Peyer's patch (tissue), 4 donors: ENCODE data around the gene TOX3. TPM values are rescaled to one million over a fixed set of nuclear protein-coding genes. Genes with fewer than 3 reads are reported as not detected.
A peak's percentile ranks its signal among the peaks of the same experiment; 100 is the strongest.

ENCODE experiments used
- DNase-seq, 3 donors: peaks; one replicate each; pipeline ENCODE4 v3.0.0-alpha.2; 2017 to 2019
- H3K27ac ChIP-seq, 4 donors: fragments of 200-600 bp; sonication (generic); one replicate each; pipeline ENCODE4 v1.5.1; 2016 to 2019
- H3K27me3 ChIP-seq, 2 donors: fragments of 200-600 bp; sonication (generic); one replicate each; pipeline ENCODE4 v1.5.1; 2019
- H3K36me3 ChIP-seq, 3 donors: fragments of 200-600 bp; sonication (generic); one replicate each; pipeline ENCODE4 v1.5.1; 2016 to 2019
- H3K4me1 ChIP-seq, 4 donors: fragments of 200-600 bp; sonication (generic); one replicate each; pipeline ENCODE4 v1.5.1; 2016 to 2019
- H3K4me3 ChIP-seq, 4 donors: fragments of 200-600 bp; sonication (generic); 1 replicate in 3 of 4; 2 replicates in 1 of 4; pipeline ENCODE4 v1.5.1; 2016 to 2019; ENCODE audit warnings: mild to moderate bottlenecking in 1 of 4
- H3K9me3 ChIP-seq, 4 donors: fragments of 200-600 bp; sonication (generic); one replicate each; pipeline ENCODE4 v1.5.1; 2016 to 2019; ENCODE audit warnings: mild to moderate bottlenecking in 1 of 4
- POLR2A ChIP-seq, 2 donors: fragments of 450-650 bp; IDR thresholded peaks; one replicate each; pipeline ENCODE4 v1.5.1; 2017; ENCODE audit warnings: antibody characterized with exemption in 2 of 2, mild to moderate bottlenecking in 2 of 2, moderate library complexity in 2 of 2
- total RNA-seq, 4 donors: library from RNA; depleted of rRNA; stranded (reverse); fragments of >200 nt; gene quantifications; one replicate each; pipeline ENCODE4 v1.1.0, GENCODE V29; 2016
- TF ChIP-seq, protein P1 (sequence below), 6 experiments: fragments of 450-650 bp in 4 of 6; fragments of 200-600 bp in 2 of 6; sonication (generic) in 1 of 6; IDR thresholded peaks; one replicate each; pipeline ENCODE4 v1.5.1; 2017 to 2019; ENCODE audit warnings: antibody characterized with exemption in 6 of 6, mild to moderate bottlenecking in 3 of 6, moderate library complexity in 1 of 6

Gene TOX3
- total RNA-seq, 4 donors from 2014 or later: 5.0 to 24.5 (median 18.6) TPM

DNA sequence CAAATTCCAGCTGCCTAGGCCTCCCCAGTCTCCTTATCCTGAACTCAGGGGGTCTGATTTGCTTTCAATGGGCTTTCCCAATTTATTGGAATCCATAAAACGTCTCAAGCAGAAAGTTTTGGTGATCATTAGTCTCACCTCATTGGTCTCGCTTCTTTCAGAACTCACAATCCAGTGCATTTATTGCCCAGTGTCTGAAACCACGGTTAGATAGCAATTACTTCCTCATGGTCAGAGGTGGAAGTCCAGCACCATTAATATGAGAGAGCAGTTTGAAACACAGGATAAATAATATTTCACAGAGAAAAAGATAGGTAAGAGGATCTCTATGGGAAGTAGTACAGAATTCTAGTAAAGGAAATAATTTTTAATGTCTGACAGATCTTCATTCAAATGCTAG, 128.7 kb downstream of the TOX3 start:
- DNase-seq: peak in 1 of 3 donors; percentile 47
- no peaks in the 10 kb centered on the region for H3K4me1 ChIP-seq
- H3K27me3 ChIP-seq: no peaks in the 10 kb centered on the region
- H3K9me3 ChIP-seq: no peaks in the 10 kb centered on the region
- no peaks in the 10 kb centered on the region for H3K36me3 ChIP-seq
- TF ChIP-seq, protein P1, sequence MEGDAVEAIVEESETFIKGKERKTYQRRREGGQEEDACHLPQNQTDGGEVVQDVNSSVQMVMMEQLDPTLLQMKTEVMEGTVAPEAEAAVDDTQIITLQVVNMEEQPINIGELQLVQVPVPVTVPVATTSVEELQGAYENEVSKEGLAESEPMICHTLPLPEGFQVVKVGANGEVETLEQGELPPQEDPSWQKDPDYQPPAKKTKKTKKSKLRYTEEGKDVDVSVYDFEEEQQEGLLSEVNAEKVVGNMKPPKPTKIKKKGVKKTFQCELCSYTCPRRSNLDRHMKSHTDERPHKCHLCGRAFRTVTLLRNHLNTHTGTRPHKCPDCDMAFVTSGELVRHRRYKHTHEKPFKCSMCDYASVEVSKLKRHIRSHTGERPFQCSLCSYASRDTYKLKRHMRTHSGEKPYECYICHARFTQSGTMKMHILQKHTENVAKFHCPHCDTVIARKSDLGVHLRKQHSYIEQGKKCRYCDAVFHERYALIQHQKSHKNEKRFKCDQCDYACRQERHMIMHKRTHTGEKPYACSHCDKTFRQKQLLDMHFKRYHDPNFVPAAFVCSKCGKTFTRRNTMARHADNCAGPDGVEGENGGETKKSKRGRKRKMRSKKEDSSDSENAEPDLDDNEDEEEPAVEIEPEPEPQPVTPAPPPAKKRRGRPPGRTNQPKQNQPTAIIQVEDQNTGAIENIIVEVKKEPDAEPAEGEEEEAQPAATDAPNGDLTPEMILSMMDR (IDR thresholded peaks at IDR 0.05): no peak
- no peak for TF ChIP-seq POLR2A (IDR thresholded peaks at IDR 0.05)
- no peak overlapping the region for H3K4me3 ChIP-seq
- H3K27ac ChIP-seq: no peak overlapping the region

DNA sequence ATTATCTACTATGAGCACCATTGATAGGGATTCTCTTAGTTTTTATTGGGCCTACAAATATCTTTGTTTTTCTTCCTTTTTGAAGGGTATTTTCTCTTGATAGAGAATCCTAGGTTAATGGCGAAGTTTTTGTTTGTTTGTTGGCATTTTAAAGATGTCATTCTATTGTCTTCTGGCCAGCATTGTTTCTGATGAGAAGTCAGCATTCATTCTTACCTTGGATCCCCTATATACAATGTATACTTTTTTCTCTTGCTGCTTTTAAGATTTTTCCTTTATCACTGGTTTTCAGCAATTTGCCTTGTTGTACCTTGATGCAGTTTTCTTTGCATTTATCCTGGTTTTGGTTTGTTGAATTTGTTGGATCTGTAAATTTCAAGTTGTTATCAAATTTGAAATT, 130.1 kb downstream of the TOX3 start:
- H3K4me1 ChIP-seq: no peaks in the 10 kb centered on the region
- H3K9me3 ChIP-seq: no peaks in the 10 kb centered on the region
- H3K36me3 ChIP-seq: no peaks in the 10 kb centered on the region
- no peaks in the 10 kb centered on the region for H3K27me3 ChIP-seq
- no peak overlapping the region for H3K27ac ChIP-seq
- no peak for DNase-seq
- no peak for TF ChIP-seq POLR2A (IDR thresholded peaks at IDR 0.05)
- H3K4me3 ChIP-seq: no peak overlapping the region

DNA sequence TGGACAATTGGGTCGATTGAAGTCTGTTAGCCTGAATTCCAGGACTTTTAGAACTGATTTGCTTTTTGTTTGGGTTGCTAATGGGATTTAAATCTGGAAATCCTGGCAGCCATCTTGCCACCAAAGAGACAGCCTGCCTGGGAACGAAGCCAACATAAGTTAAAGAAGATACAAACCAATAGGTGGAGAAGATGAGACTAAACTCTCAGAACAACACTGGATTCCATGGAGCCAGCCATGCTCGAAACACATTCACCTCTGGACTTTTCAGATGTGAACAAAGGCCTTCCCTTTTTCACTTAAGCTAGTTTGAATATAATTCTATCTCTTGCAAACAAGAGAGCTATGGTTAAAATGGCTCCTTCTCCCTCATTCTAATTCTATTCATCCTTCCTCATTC, 135.9 kb downstream of the TOX3 start:
- no peak overlapping the region for H3K4me3 ChIP-seq
- TF ChIP-seq, protein P1 (IDR thresholded peaks at IDR 0.05): no peak
- TF ChIP-seq POLR2A (IDR thresholded peaks at IDR 0.05): no peak
- H3K9me3 ChIP-seq: no peaks in the 10 kb centered on the region
- no peaks in the 10 kb centered on the region for H3K36me3 ChIP-seq
- DNase-seq: no peak
- H3K27ac ChIP-seq: no peak overlapping the region
- H3K4me1 ChIP-seq: peaks cover 0 to 13% (median 2%) of the 10 kb centered on the region in 4 donors
- H3K27me3 ChIP-seq: no peaks in the 10 kb centered on the region

DNA sequence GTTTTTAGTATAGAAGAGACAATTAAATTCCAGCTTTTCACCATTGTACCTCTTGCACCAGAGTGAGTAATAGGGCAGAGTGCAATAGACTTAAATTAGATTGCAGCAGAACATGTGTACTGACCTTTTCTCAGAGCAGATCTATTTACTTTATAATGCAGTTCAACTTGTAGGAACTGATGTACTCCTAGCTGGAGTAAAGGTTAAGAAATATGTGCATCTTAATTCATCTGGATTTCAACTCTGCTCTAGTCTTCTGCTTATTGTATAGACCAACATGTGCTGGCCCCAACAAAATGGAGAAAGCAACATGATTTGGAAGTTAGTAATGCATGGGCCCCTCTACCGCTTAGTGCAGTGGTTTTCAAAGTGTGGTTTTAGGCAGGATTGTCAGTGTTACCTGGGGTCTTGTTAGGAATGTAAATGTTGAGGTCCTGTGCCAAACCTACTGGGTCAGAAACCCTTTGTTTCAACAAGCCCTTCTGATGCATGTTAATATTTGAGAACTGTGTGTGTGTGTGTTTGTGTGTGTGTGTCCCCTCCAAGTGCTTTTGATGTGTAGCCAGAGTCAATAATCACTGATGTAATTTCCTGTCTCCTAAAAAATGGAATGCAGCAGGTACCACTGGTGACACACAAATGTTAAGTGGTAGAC, 138.6 kb downstream of the TOX3 start:
- H3K36me3 ChIP-seq: no peaks in the 10 kb centered on the region
- no peaks in the 10 kb centered on the region for H3K27me3 ChIP-seq
- no peak for DNase-seq
- peak overlapping the region in 2 of 4 donors; percentile 54 to 74 for H3K27ac ChIP-seq
- no peak overlapping the region for H3K4me3 ChIP-seq
- no peaks in the 10 kb centered on the region for H3K9me3 ChIP-seq
- TF ChIP-seq POLR2A (IDR thresholded peaks at IDR 0.05): no peak
- TF ChIP-seq, protein P1 (IDR thresholded peaks at IDR 0.05): no peak
- H3K4me1 ChIP-seq: peaks cover 0 to 13% (median 2%) of the 10 kb centered on the region in 4 donors

DNA sequence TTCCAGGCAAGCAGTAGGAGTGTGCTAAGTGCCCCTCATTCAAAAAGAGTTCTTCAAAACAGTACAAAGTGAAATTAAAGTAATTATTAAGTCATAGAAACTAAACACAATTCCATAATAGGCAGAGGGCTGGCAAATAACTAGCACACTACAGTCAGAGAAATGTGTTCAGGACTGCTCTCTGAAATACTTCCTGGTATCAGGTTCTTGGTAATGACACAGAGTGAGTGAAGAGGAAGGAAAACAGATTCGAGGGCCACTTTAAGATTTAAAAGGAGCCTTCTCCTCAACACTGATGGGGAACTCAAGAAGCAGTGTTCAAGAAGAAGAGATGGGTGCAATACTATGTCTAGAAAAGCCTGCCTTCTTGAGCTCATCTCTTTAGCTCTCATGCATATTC, 139.2 kb downstream of the TOX3 start:
- TF ChIP-seq POLR2A (IDR thresholded peaks at IDR 0.05): no peak
- TF ChIP-seq, protein P1 (IDR thresholded peaks at IDR 0.05): no peak

DNA sequence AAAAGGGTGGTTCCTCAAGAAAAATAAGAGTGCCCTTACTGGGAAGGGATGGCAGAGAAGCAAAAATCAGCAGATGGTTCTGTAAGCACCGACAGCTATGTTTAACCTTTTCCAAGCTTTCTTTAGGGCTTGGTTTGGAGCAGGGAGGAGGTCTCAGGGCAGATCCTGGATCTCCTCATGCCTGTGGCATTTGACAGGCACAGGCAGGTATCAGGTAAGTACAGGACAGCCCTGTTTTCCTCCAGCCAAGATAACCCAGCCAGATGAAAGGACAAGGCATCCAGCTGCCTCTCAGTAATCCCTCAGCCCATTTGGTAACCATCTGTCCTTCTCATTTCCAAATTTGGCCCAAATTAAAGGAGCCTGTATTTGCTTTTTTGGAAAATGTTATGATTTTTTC, 141.5 kb downstream of the TOX3 start:
- H3K36me3 ChIP-seq: no peaks in the 10 kb centered on the region
- peaks cover 0 to 13% (median 2%) of the 10 kb centered on the region in 4 donors for H3K4me1 ChIP-seq
- TF ChIP-seq, protein P1 (IDR thresholded peaks at IDR 0.05): no peak
- TF ChIP-seq POLR2A (IDR thresholded peaks at IDR 0.05): no peak
- no peaks in the 10 kb centered on the region for H3K9me3 ChIP-seq
- no peaks in the 10 kb centered on the region for H3K27me3 ChIP-seq
- no peak overlapping the region for H3K27ac ChIP-seq
- H3K4me3 ChIP-seq: no peak overlapping the region
- DNase-seq: no peak

More for the DNA sequence above, 139.2 kb downstream of the TOX3 start:
- H3K27me3 ChIP-seq: no peaks in the 10 kb centered on the region
- H3K4me1 ChIP-seq: peaks cover 0 to 13% (median 2%) of the 10 kb centered on the region in 4 donors
- no peaks in the 10 kb centered on the region for H3K36me3 ChIP-seq
- no peak for DNase-seq
- H3K4me3 ChIP-seq: no peak overlapping the region
- no peaks in the 10 kb centered on the region for H3K9me3 ChIP-seq
- H3K27ac ChIP-seq: peak overlapping the region in 3 of 4 donors; percentile 54 to 74 (median 59)
